ENCODE results near the gene UBE2G2.

The UBE2G2 gene

GRCh38 chr21:44766014-44766817, 35.4 kb downstream of the UBE2G2 start:
- TF ChIP-seq TAF1 (IDR thresholded peaks at IDR 0.05; ENCODE audit: borderline replicate concordance, low read depth, low read length), result no peak
- TF ChIP-seq POLR2A (IDR thresholded peaks at IDR 0.05; ENCODE audit: low read depth, low read length), result no peak
- TF ChIP-seq POLR2AphosphoS5 (IDR thresholded peaks at IDR 0.05; ENCODE audit: low read depth, low read length), result no peak
- no peak for FAIRE-seq
- DNase-seq (ENCODE audit: insufficient read length), result no peak

- TF ChIP-seq POLR2AphosphoS5 (IDR thresholded peaks at IDR 0.05; ENCODE audit: low read depth, low read length) (no peak), TAF1 (IDR thresholded peaks at IDR 0.05; ENCODE audit: borderline replicate concordance, low read depth, low read length) (no peak), POLR2A (IDR thresholded peaks at IDR 0.05; ENCODE audit: low read depth, low read length) (no peak)
- peak; percentile 32 for DNase-seq (ENCODE audit: insufficient read length)
- FAIRE-seq, result no peak
Measured at GRCh38 chr21:44765231-44766013, 36.2 kb downstream of the UBE2G2 start.

- no peak for FAIRE-seq
- TF ChIP-seq POLR2AphosphoS5 (IDR thresholded peaks at IDR 0.05; ENCODE audit: low read depth, low read length), result no peak
- TF ChIP-seq TAF1 (IDR thresholded peaks at IDR 0.05; ENCODE audit: borderline replicate concordance, low read depth, low read length), result no peak
- no peak for TF ChIP-seq POLR2A (IDR thresholded peaks at IDR 0.05; ENCODE audit: low read depth, low read length)
- DNase-seq (ENCODE audit: insufficient read length), result peak; percentile 41
Measured at GRCh38 chr21:44764319-44765230, 37.0 kb downstream of the UBE2G2 start.

- TF ChIP-seq POLR2AphosphoS5 (IDR thresholded peaks at IDR 0.05; ENCODE audit: low read depth, low read length) (no peak), POLR2A (IDR thresholded peaks at IDR 0.05; ENCODE audit: low read depth, low read length) (no peak), TAF1 (IDR thresholded peaks at IDR 0.05; ENCODE audit: borderline replicate concordance, low read depth, low read length) (no peak)
- FAIRE-seq, result no peak
- DNase-seq (ENCODE audit: insufficient read length), result no peak
Measured at GRCh38 chr21:44763451-44764318, 37.9 kb downstream of the UBE2G2 start.

GRCh38 chr21:44763050-44763378, 38.6 kb downstream of the UBE2G2 start:
- no peak for DNase-seq (ENCODE audit: insufficient read length)
- TF ChIP-seq POLR2AphosphoS5 (IDR thresholded peaks at IDR 0.05; ENCODE audit: low read depth, low read length) (no peak), POLR2A (IDR thresholded peaks at IDR 0.05; ENCODE audit: low read depth, low read length) (no peak)
- no peak for FAIRE-seq

GRCh38 chr21:44762221-44763049, 39.2 kb downstream of the UBE2G2 start:
- TF ChIP-seq POLR2AphosphoS5 (IDR thresholded peaks at IDR 0.05; ENCODE audit: low read depth, low read length) (no peak), TAF1 (IDR thresholded peaks at IDR 0.05; ENCODE audit: borderline replicate concordance, low read depth, low read length) (no peak), POLR2A (IDR thresholded peaks at IDR 0.05; ENCODE audit: low read depth, low read length) (no peak)
- DNase-seq (ENCODE audit: insufficient read length) (peak; percentile 25), FAIRE-seq (no peak)

- TF ChIP-seq POLR2A (IDR thresholded peaks at IDR 0.05; ENCODE audit: low read depth, low read length), result no peak
- TF ChIP-seq TAF1 (IDR thresholded peaks at IDR 0.05; ENCODE audit: borderline replicate concordance, low read depth, low read length), result no peak
- no peak for TF ChIP-seq POLR2AphosphoS5 (IDR thresholded peaks at IDR 0.05; ENCODE audit: low read depth, low read length)
- no peak for FAIRE-seq
- no peak for DNase-seq (ENCODE audit: insufficient read length)
Measured at GRCh38 chr21:44761747-44762208, 39.8 kb downstream of the UBE2G2 start.

GRCh38 chr21:44761011-44761729, 40.5 kb downstream of the UBE2G2 start:
- DNase-seq (ENCODE audit: insufficient read length) (peak; percentile 49), FAIRE-seq (no peak)
- no peak for TF ChIP-seq POLR2AphosphoS5 (IDR thresholded peaks at IDR 0.05; ENCODE audit: low read depth, low read length)
- TF ChIP-seq TAF1 (IDR thresholded peaks at IDR 0.05; ENCODE audit: borderline replicate concordance, low read depth, low read length), result no peak
- no peak for TF ChIP-seq POLR2A (IDR thresholded peaks at IDR 0.05; ENCODE audit: low read depth, low read length)

- DNase-seq (ENCODE audit: insufficient read length) (no peak), FAIRE-seq (no peak)
- TF ChIP-seq POLR2AphosphoS5 (IDR thresholded peaks at IDR 0.05; ENCODE audit: low read depth, low read length), result no peak
- no peak for TF ChIP-seq POLR2A (IDR thresholded peaks at IDR 0.05; ENCODE audit: low read depth, low read length)
- no peak for TF ChIP-seq TAF1 (IDR thresholded peaks at IDR 0.05; ENCODE audit: borderline replicate concordance, low read depth, low read length)
Measured at GRCh38 chr21:44760376-44760775, 41.2 kb downstream of the UBE2G2 start.

Measured in GM12892 (cell line).